RCC 7860 (cell line): ENCODE results near the gene ZNF385B.
A peak's percentile ranks its signal among the peaks of the same experiment; 100 is the strongest.

Source experiments
- DNase-seq: peaks from one replicate; pipeline ENCODE4 v3.0.0-alpha.2; 2015; ENCODE audit warnings: low spot score
- FAIRE-seq: peaks from 2 replicates; lab custom pipeline; 2012; peaks lifted over from hg19 to GRCh38; lab: Jason Lieb, UNC

The ZNF385B gene

GRCh38 chr2:179691235-179691634 lies 170.2 kb downstream of the ZNF385B start:
- DNase-seq (no peak), FAIRE-seq (no peak)

GRCh38 chr2:179686718-179687342 lies 174.6 kb downstream of the ZNF385B start:
- no peak for FAIRE-seq
- DNase-seq = no peak

- FAIRE-seq = no peak
- no peak for DNase-seq
Observed at GRCh38 chr2:179686069-179686468, 175.3 kb downstream of the ZNF385B start.

DNA sequence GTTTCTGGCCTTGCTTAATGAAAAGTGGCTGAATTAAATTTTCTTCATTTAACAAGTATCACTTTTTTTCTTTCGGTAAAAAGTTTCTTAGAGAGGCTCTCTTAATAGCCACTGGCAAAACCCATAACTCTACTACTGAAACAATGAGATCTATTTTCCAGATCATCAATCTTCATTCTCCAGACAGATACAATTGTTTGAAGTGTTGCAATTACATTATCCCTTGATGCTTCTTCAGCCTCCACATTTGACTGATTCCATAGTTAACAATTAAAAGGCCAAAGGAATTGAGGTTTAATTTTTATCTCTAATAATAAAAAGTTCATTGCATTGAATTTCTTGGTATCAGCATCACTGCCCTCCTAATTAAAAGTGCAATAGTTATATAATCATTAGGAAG lies 176.3 kb downstream of the ZNF385B start:
- FAIRE-seq = peak; percentile 20
- DNase-seq = no peak

DNA sequence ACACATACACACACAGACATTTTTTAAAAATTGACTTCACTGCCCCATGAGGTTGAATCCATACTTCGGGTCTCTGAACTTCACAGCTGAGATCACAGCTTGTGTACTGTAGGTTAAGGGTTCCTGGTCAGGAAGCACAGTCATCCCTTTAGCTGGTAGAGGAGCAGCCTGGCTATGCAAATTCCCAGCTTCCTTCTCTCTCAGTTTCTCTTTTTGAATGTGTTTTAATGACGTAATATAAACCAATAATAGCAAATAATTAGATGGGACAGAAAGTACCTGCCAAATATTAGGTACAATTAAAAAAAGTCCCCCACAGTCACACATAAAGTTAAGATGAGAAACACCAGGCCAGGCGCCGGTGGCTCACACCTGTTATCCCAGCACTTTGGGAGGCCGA lies 178.7 kb downstream of the ZNF385B start:
- no peak for FAIRE-seq
- DNase-seq = no peak

- no peak for FAIRE-seq
- no peak for DNase-seq
Observed at GRCh38 chr2:179677746-179678505, 183.5 kb downstream of the ZNF385B start.

- DNase-seq (no peak), FAIRE-seq (no peak)
Observed at GRCh38 chr2:179677077-179677688, 184.2 kb downstream of the ZNF385B start.

DNA sequence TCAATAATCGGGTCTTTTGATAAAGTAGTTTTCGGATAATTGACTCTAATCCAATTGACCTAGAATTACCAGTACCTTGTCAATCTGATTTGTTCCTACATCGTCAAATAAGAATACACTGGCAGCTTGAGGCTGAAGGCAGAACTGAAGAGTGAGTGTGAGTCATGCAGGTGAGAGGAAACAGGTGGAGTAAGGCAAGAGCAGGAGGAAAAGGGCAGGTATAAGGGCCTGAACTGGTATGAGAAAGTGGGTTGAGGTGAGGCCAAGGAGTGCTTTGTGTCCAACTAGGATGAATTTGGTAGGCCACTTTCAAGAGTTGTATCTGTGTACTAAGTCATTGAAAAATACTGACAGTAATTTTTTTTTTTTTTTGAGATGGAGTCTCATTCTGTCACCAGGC lies 186.0 kb downstream of the ZNF385B start:
- DNase-seq (no peak), FAIRE-seq (no peak)

GRCh38 chr2:179671043-179671981 lies 190.1 kb downstream of the ZNF385B start:
- FAIRE-seq = no peak
- no peak for DNase-seq

- FAIRE-seq (no peak), DNase-seq (no peak)
Observed at GRCh38 chr2:179669196-179669595, 192.2 kb downstream of the ZNF385B start.

DNA sequence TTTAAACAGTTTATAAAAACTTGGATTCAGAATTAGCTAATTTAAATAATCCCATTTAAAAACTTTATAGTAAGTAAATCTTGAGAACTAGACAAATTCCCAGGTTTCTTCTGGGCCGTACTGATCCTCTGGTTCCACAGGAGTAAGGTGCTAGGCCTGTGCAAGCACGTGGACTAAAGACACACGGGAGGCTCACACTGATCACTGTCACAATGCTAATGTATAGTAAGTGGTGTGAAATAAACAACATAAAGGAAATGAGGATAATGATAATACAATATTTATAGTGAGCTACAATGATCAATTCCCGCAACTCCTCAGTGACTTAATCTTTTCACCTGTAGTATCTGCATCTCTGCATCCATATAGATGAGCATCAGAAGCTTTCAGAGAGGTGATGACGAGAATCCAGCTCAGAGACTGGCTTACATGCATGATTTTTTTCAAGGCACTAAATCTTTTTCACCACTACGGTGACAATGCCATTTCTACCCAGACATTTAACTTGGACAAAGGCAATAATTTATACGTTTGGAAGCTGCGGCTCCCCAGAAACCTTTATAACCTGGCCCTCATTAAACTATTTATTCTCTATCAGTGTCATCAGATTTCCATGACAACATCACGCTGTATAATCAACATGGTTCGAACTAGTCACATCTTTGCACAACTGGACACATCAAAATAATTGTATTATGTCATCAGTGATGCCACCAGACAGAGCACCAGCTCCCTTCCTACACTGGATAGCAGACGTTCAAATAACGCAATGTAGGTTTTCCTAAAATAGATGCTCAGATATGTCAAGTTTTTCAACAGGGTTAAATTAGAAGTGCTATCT lies 196.2 kb downstream of the ZNF385B start:
- FAIRE-seq = no peak
- DNase-seq = no peak

DNA sequence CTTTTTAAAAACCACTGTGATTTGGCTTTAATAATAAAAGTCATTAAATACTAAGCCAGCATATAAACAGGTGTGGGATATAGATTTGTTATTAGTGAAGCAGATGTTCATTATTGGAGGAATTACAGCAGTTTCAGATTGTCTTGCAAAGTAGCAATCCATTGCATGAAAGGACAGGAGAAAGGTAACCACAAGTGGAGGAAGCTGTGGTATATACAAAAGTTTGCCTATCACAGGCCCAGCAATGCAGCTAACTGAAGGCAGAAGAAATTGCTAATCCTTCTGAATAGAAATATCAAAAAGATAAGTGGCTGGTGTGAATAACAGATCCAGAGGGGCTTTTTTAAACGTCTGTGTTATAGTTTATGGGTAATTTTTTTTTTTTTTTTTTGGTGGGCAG lies 199.4 kb downstream of the ZNF385B start:
- FAIRE-seq (no peak), DNase-seq (no peak)

- DNase-seq = no peak
- FAIRE-seq = no peak
Observed at GRCh38 chr2:179657068-179657595, 204.3 kb downstream of the ZNF385B start.

DNA sequence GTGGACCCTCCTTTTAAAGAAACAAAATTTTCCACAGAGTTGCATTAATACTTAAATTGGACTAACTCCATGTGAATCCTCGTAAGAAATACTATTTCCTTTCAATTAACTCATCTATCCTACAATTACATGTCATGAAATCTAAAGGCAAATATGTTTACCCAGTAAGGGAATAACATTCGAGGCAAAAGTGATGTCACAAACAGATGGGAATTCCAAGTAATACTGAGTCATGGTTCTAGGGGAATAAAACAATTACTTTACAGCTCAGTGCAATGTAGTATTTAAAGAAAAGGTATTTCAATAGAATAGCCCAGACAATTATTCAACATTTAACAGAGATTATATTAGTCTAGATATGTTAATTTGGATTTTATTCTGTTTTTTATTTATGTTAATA lies 205.8 kb downstream of the ZNF385B start:
- peak; percentile 63 for FAIRE-seq
- peak; percentile 23 for DNase-seq

GRCh38 chr2:179654806-179655205 lies 206.6 kb downstream of the ZNF385B start:
- FAIRE-seq (no peak), DNase-seq (no peak)

- FAIRE-seq = no peak
Observed at GRCh38 chr2:179652296-179652695, 209.1 kb downstream of the ZNF385B start.

DNA sequence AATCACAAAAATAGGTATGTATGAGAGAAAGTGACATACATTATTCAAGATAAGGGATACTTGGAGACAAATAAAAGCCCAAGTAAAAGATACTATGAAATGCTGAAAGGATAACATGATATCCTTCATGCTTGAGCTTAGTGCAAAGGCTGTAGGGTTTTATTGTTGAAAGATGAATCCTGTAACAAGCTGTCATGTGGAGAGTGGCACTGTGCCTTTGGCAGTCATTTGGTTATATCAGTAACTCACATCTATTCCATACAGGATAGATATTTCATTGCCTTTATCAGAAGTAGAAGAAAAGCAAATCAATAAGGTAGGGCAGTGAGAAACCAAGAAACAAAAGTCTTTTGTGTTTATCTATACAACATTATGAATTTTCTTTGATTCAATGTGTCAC lies 211.0 kb downstream of the ZNF385B start:
- FAIRE-seq = no peak
- no peak for DNase-seq

More at GRCh38 chr2:179652296-179652695, 209.1 kb downstream of the ZNF385B start:
- DNase-seq = no peak

- FAIRE-seq (no peak), DNase-seq (no peak)
Observed at GRCh38 chr2:179646862-179647587, 214.4 kb downstream of the ZNF385B start.

- no peak for FAIRE-seq
Observed at GRCh38 chr2:179646173-179646769, 215.1 kb downstream of the ZNF385B start.

More at GRCh38 chr2:179646173-179646769, 215.1 kb downstream of the ZNF385B start:
- DNase-seq = no peak
